ENCODE results near the gene LRP1.

GRCh38 chr12:57169046-57169795, 40.9 kb downstream of the LRP1 start:
- TF ChIP-seq CTCF (IDR thresholded peaks at IDR 0.05; ENCODE audit: low read length) (no peak), EZH2phosphoT487 (IDR thresholded peaks at IDR 0.05; ENCODE audit: low read length) (no peak)

All from MM.1S (cell line).